ENCODE measurements around the gene BCL11B.

The BCL11B gene

DNA sequence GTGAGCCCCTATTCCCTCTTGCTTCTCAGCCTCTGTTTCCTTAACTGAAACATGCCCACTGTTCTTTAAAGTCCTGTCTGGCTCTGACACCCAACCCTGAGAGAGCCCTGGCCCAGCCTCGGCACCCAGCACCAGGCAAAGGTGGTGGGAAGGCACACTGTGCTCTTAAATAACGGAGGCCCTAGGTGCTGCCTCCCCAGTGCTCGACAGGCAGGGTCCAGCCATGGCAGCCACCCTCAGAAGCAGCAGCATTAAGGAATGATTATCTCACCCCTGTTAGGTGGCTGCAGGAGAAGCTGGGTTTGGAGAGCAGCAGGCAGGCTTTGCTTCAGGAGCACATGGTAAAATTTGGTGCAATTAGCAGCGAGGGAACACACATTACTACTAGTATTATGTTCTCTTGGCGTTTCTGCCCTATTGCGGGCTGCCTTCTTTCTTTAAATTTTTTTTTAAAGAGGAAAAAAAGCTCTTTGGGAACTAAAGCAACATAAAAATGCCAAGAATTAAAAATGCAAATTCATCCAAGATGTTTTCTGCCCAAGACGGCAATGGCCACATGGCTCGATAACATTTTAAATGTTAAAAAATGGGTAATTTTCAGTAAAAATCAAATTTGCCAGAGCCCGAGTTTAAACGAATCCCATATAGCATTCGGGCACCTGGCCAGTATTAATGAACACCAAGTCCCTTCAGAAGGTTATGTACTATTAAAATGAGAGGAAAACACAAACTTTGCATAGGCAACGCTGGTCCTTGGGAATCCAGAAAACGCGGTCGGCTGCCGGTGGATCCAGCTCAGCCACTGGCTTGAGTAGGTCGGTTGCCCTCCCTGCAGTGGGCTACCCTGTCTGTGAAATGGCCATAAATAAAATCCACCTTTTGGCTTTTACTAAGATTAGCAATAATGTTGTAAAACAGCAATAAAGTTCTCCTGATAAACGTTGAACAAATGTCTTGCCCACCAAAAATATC, 152.2 kb downstream of the BCL11B start:
- H2BK5ac ChIP-seq (ENCODE audit: low read depth, low read length, poor library complexity, severe bottlenecking): no peak overlapping the region
- no peak overlapping the region for H3K14ac ChIP-seq (ENCODE audit: low read length in 2 of 2)
- no peak for DNase-seq
- H3K9me3 ChIP-seq (ENCODE audit: control insufficient read depth, low read length): peaks cover 5% of the 10 kb centered on the region
- H3K27me3 ChIP-seq (ENCODE audit: control insufficient read depth in 1 of 2, insufficient read depth in 1 of 2, low read length in 2 of 2): peaks cover 0 to 52% of the 10 kb centered on the region in 2 experiments
- no peak overlapping the region for H2BK15ac ChIP-seq (ENCODE audit: low read depth, poor library complexity, severe bottlenecking)
- H3K4me1 ChIP-seq (ENCODE audit: control insufficient read depth, insufficient read depth, low read depth, low read length): no peaks in the 10 kb centered on the region
- H4K8ac ChIP-seq (ENCODE audit: low read length): no peak overlapping the region
- WGBS: 76% methylated on average over 15 of the region's 18 CpGs
- H3K9ac ChIP-seq (ENCODE audit: low read length): no peak overlapping the region
- H3K79me1 ChIP-seq (replicated peaks; ENCODE audit: low read length, poor library complexity, severe bottlenecking): no peaks in the 10 kb centered on the region
- no peak overlapping the region for H2AK5ac ChIP-seq (ENCODE audit: low read length, severe bottlenecking)
- no peak overlapping the region for H2AFZ ChIP-seq (ENCODE audit: low read depth, low read length)
- H4K91ac ChIP-seq (ENCODE audit: low read length): no peak overlapping the region
- no peak overlapping the region for H3K23ac ChIP-seq (ENCODE audit: low read length in 2 of 2)
- no peak overlapping the region for H3K4ac ChIP-seq (ENCODE audit: low read depth in 1 of 2, low read length in 2 of 2)
- H3K18ac ChIP-seq (ENCODE audit: low read depth in 1 of 2, low read length in 2 of 2): no peak overlapping the region
- no peaks in the 10 kb centered on the region for H3K36me3 ChIP-seq (ENCODE audit: control insufficient read depth in 1 of 2, insufficient read depth in 2 of 2, low read depth in 1 of 2, low read length in 2 of 2)
- H3K27ac ChIP-seq (ENCODE audit: low read length, poor library complexity, severe bottlenecking): no peak overlapping the region
- H3K4me2 ChIP-seq (ENCODE audit: low read length, poor library complexity, severe bottlenecking): no peak overlapping the region
- no peak overlapping the region for H3K4me3 ChIP-seq (ENCODE audit: insufficient read depth in 1 of 2, low read depth in 1 of 2, low read length in 2 of 2)
- H2BK12ac ChIP-seq (ENCODE audit: low read length in 2 of 2): no peak overlapping the region
- H2BK120ac ChIP-seq (ENCODE audit: low read depth, low read length): no peak overlapping the region

Data from mesenchymal stem cell (in vitro differentiated cells and primary cell).